ENCODE measurements around the gene CAMK2A. TPM values are rescaled to one million over a fixed set of nuclear protein-coding genes. Genes with fewer than 3 reads are reported as not detected.

Gene CAMK2A
- total RNA-seq, 4 donors from 2014 or later, result 0.20 to 2.4 (median 1.3) TPM

DNA sequence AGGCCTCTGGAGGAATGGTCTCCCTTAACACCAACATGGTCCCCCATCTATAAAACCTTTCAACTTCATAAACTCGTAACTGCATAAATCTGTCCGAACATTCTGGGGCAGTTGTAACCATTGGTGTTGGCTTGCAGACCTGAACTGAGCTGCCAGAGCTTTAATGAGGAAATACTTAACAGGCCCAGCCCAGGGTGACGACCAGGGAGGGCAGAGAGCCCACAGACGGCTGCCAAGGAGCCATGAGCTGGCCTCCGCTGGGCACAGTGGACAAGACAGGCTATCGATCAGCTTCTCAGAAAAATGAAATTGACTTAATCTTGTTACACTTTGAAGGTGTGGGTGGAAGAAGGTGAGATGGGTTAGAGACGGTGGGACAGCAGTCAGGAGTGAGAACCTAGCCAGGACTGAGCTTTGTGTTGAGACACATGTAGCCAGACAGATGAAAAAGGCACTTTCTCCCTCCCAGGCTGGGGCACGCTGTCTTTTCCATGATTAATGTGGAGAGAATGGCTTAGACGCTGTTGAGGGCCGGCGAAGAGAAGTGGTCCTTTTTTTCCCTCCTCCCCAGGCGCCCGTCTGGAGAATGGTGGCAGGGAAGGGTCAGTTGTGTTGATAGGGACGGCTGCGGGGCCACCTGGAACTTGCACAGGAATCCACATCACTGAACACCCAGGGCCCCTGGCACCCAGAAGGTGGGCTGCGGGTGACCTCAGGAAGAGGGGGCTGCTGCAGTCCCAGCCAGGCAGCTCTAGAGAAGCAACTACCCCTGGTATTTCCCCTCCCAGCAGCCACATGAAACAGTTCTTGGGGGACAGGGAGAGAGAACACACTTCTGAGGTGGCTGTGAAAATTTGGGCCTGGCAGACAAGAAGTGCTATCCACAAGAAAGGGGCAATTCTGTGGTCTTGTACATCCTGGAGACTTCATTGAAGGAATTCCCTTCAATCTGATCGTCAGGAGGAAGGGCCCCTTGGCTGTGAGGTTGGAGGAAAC, 40.6 kb upstream of the CAMK2A start:
- H3K4me1 ChIP-seq, result no peaks in the 10 kb centered on the region
- 68 to 81% methylated on average over 17 of the region's 17 CpGs for WGBS, 2 donors
- H3K9me3 ChIP-seq, result no peaks in the 10 kb centered on the region
- no peaks in the 10 kb centered on the region for H3K36me3 ChIP-seq
- no peak overlapping the region for H3K27ac ChIP-seq
- no peak overlapping the region for H3K4me3 ChIP-seq
- TF ChIP-seq, protein P1, sequence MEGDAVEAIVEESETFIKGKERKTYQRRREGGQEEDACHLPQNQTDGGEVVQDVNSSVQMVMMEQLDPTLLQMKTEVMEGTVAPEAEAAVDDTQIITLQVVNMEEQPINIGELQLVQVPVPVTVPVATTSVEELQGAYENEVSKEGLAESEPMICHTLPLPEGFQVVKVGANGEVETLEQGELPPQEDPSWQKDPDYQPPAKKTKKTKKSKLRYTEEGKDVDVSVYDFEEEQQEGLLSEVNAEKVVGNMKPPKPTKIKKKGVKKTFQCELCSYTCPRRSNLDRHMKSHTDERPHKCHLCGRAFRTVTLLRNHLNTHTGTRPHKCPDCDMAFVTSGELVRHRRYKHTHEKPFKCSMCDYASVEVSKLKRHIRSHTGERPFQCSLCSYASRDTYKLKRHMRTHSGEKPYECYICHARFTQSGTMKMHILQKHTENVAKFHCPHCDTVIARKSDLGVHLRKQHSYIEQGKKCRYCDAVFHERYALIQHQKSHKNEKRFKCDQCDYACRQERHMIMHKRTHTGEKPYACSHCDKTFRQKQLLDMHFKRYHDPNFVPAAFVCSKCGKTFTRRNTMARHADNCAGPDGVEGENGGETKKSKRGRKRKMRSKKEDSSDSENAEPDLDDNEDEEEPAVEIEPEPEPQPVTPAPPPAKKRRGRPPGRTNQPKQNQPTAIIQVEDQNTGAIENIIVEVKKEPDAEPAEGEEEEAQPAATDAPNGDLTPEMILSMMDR (IDR thresholded peaks at IDR 0.05), result no peak
- DNase-seq (ENCODE audit: low spot score in 2 of 2), result no peak
- no peaks in the 10 kb centered on the region for H3K27me3 ChIP-seq

GRCh38 chr5:150329038-150329437, 39.5 kb upstream of the CAMK2A start:
- no peak for DNase-seq (ENCODE audit: low spot score in 2 of 2)
- WGBS, 2 donors, result 45 to 52% methylated on average over 2 of the region's 2 CpGs
- Histone ChIP-seq H3K27me3 (no peaks in the 10 kb centered on the region), H3K4me1 (no peaks in the 10 kb centered on the region), H3K27ac (no peak overlapping the region), H3K9me3 (no peaks in the 10 kb centered on the region), H3K4me3 (no peak overlapping the region), H3K36me3 (no peaks in the 10 kb centered on the region)
- TF ChIP-seq EP300 (IDR thresholded peaks at IDR 0.05) (no peak), POLR2A (IDR thresholded peaks at IDR 0.05) (no peak)
- TF ChIP-seq, protein P1 (IDR thresholded peaks at IDR 0.05), result no peak

- WGBS, 2 donors, result 97 to 100% methylated on average over 2 of the region's 2 CpGs
- no peak for TF ChIP-seq POLR2A (IDR thresholded peaks at IDR 0.05)
- H3K9me3 ChIP-seq, result no peaks in the 10 kb centered on the region
- DNase-seq (ENCODE audit: low spot score in 2 of 2), result no peak
- H3K27me3 ChIP-seq, result no peaks in the 10 kb centered on the region
- H3K4me1 ChIP-seq, result no peaks in the 10 kb centered on the region
- H3K4me3 ChIP-seq, result no peak overlapping the region
- no peak overlapping the region for H3K27ac ChIP-seq
- no peaks in the 10 kb centered on the region for H3K36me3 ChIP-seq
Observed at GRCh38 chr5:150328515-150328914, 38.9 kb upstream of the CAMK2A start.

- Histone ChIP-seq H3K4me3 (no peak overlapping the region), H3K27ac (no peak overlapping the region), H3K36me3 (no peaks in the 10 kb centered on the region), H3K4me1 (no peaks in the 10 kb centered on the region), H3K9me3 (no peaks in the 10 kb centered on the region), H3K27me3 (no peaks in the 10 kb centered on the region)
- no peak for DNase-seq (ENCODE audit: low spot score in 2 of 2)
- TF ChIP-seq, protein P1 (IDR thresholded peaks at IDR 0.05), result no peak
- TF ChIP-seq EP300 (IDR thresholded peaks at IDR 0.05), result no peak
- no peak for TF ChIP-seq POLR2A (IDR thresholded peaks at IDR 0.05)
- 63 to 69% methylated on average over 3 of the region's 3 CpGs for WGBS, 2 donors
Observed at GRCh38 chr5:150327139-150327538, 37.6 kb upstream of the CAMK2A start.

DNA sequence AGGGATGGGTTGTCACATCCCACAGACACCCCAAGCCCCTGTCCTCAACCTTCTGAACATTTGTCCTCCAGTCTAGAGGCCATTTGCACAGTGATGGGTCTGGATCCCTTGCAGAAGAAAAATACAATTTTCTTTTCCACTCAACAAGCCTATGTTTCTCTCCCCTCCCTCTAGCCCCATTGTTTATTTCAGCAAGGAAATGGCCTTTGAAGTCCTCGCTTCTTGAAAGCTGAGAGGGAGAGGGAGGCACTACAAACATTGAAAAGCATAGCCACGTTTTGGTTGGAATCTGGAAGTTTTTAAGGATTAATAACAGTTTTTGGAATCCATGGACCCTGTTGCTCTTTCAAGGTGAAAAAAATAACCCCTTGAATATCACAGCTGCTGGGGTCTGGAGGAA, 37.1 kb upstream of the CAMK2A start:
- no peaks in the 10 kb centered on the region for H3K9me3 ChIP-seq
- H3K36me3 ChIP-seq, result no peaks in the 10 kb centered on the region
- TF ChIP-seq, protein P1 (IDR thresholded peaks at IDR 0.05), result no peak
- TF ChIP-seq EP300 (IDR thresholded peaks at IDR 0.05) (no peak), POLR2A (IDR thresholded peaks at IDR 0.05) (no peak)
- H3K4me3 ChIP-seq, result no peak overlapping the region
- H3K4me1 ChIP-seq, result no peaks in the 10 kb centered on the region
- 20 to 32% methylated on average over 2 of the region's 2 CpGs for WGBS, 2 donors
- H3K27me3 ChIP-seq, result no peaks in the 10 kb centered on the region
- no peak overlapping the region for H3K27ac ChIP-seq
- DNase-seq (ENCODE audit: low spot score in 2 of 2), result no peak

Data from tibial nerve (tissue), 4 donors.